IMR-90 (cell line): ENCODE results near the gene RASL10B. TPM values are rescaled to one million over a fixed set of nuclear protein-coding genes. Genes with fewer than 3 reads are reported as not detected.

Experiments
- ATAC-seq: fragments of 200-7000 bp; cut with Tn5 transposase; 2 replicates; pipeline ENCODE4 v1.9.1; 2020; ENCODE audit warnings: low read depth, mild to moderate bottlenecking, moderate library complexity
- BruUV-seq: library from RNA; stranded (reverse); fragments of 400-500 nt; replicated peaks from 2 replicates; lab custom pipeline; 2021; lab: Mats Ljungman, UMichigan
- CTCF ChIA-PET: fragments of 300-600 bp; formaldehyde crosslinking; extraction: SDS; loops from one replicate; lab custom pipeline; 2021; ENCODE audit warnings: antibody characterized with exemption; lab: Yijun Ruan, JAX
- POLR2A ChIA-PET: fragments of 300-600 bp; sonication (Branson Sonifier 250); formaldehyde crosslinking; loops from one replicate; lab custom pipeline; 2022; ENCODE audit warnings: antibody characterized with exemption; ENCODE audit not compliant: unreplicated experiment; lab: Charles Lee
- DNase-seq: peaks from one replicate; pipeline ENCODE4 v3.0.0; 2013
- H2AFZ ChIP-seq: replicated peaks from 2 replicates; pipeline ENCODE3; 2013; ENCODE audit warnings: low read length, mild to moderate bottlenecking; ENCODE audit not compliant: poor library complexity
- H2AK5ac ChIP-seq: 2 replicates; pipeline ENCODE4 v1.6.1; 2013; ENCODE audit warnings: low read depth, low read length, inconsistent platforms
- H2AK9ac ChIP-seq: replicated peaks from 2 replicates; pipeline ENCODE3; 2013; ENCODE audit warnings: mild to moderate bottlenecking, low read depth, low read length, moderate library complexity; ENCODE audit not compliant: poor library complexity
- H2BK120ac ChIP-seq: 2 replicates; pipeline ENCODE4 v1.6.1; 2013; ENCODE audit warnings: low read depth, low read length, inconsistent platforms
- H2BK15ac ChIP-seq: 3 replicates; pipeline ENCODE4 v1.6.1; 2013; ENCODE audit warnings: low read depth, low read length, inconsistent platforms
- H2BK20ac ChIP-seq: 2 replicates; pipeline ENCODE4 v1.6.1; 2013; ENCODE audit warnings: low read depth, mild to moderate bottlenecking, inconsistent platforms, low read length, moderate library complexity
- H2BK5ac ChIP-seq: 2 replicates; pipeline ENCODE4 v1.6.1; 2013; ENCODE audit warnings: mild to moderate bottlenecking, low read depth, low read length, inconsistent platforms; ENCODE audit not compliant: poor library complexity, severe bottlenecking
- H3K14ac ChIP-seq: replicated peaks from 2 replicates; pipeline ENCODE4 v1.6.1; 2013; ENCODE audit warnings: low read depth, low read length, inconsistent platforms
- H3K18ac ChIP-seq: 2 replicates; pipeline ENCODE4 v1.6.1; 2013; ENCODE audit warnings: low read depth, low read length, control low read depth
- H3K23ac ChIP-seq: 2 replicates; pipeline ENCODE4 v1.6.1; 2013; ENCODE audit warnings: low read depth, low read length, inconsistent platforms
- H3K27ac ChIP-seq: 2 replicates; pipeline ENCODE4 v1.5.1; 2013; ENCODE audit warnings: mild to moderate bottlenecking, control low read depth, low read length; ENCODE audit not compliant: insufficient read depth
- H3K27me3 ChIP-seq: 2 replicates; pipeline ENCODE4 v1.6.1; 2013; ENCODE audit warnings: low read length; ENCODE audit not compliant: control insufficient read depth, insufficient read depth
- H3K36me3 ChIP-seq: 2 replicates; pipeline ENCODE4 v1.6.1; 2013; ENCODE audit warnings: low read length, mixed read lengths; ENCODE audit not compliant: control insufficient read depth, insufficient read depth
- H3K4ac ChIP-seq: 2 replicates; pipeline ENCODE4 v1.6.1; 2013; ENCODE audit warnings: low read depth, low read length, inconsistent platforms
- H3K4me1 ChIP-seq: 2 replicates; pipeline ENCODE4 v1.6.1; 2013; ENCODE audit warnings: low read length, mixed read lengths; ENCODE audit not compliant: control insufficient read depth, insufficient read depth
- H3K4me2 ChIP-seq: 2 replicates; pipeline ENCODE4 v1.6.1; 2013; ENCODE audit warnings: low read depth, mild to moderate bottlenecking, control low read depth, low read length, moderate library complexity
- H3K4me3 ChIP-seq: 2 replicates; pipeline ENCODE4 v1.5.1; 2013; ENCODE audit warnings: low read depth, mild to moderate bottlenecking, control low read depth, low read length, moderate library complexity; ENCODE audit not compliant: insufficient read depth
- H3K56ac ChIP-seq: 2 replicates; pipeline ENCODE4 v1.6.1; 2013; ENCODE audit warnings: low read length, inconsistent platforms; ENCODE audit not compliant: insufficient read depth; ENCODE audit errors: extremely low read depth
- H3K79me1 ChIP-seq, 2 experiments: 2 replicates each; pipeline ENCODE4 v1.6.1; 2013; ENCODE audit warnings: low read length in 2 of 2, inconsistent platforms in 1 of 2, low read depth in 1 of 2
- H3K9ac ChIP-seq: 2 replicates; pipeline ENCODE4 v1.6.1; 2013; ENCODE audit warnings: low read depth, low read length, control low read depth
- H3K9me1 ChIP-seq: 2 replicates; pipeline ENCODE4 v1.6.1; 2013; ENCODE audit warnings: low read length, inconsistent platforms; ENCODE audit not compliant: insufficient read depth
- H3K9me3 ChIP-seq: 2 replicates; pipeline ENCODE4 v1.6.1; 2013; ENCODE audit warnings: low read length; ENCODE audit not compliant: control insufficient read depth, insufficient read depth
- H4K20me1 ChIP-seq: 2 replicates; pipeline ENCODE4 v1.6.1; 2013; ENCODE audit warnings: low read length, inconsistent platforms; ENCODE audit not compliant: insufficient read depth
- H4K5ac ChIP-seq: 2 replicates; pipeline ENCODE4 v1.6.1; 2013; ENCODE audit warnings: mild to moderate bottlenecking, low read depth, low read length, control low read depth
- H4K8ac ChIP-seq, 2 experiments: 2 replicates each; pipeline ENCODE4 v1.6.1; 2013; ENCODE audit warnings: low read depth in 2 of 2, low read length in 2 of 2, control low read depth in 1 of 2, inconsistent platforms in 1 of 2
- H4K91ac ChIP-seq: 2 replicates; pipeline ENCODE4 v1.6.1; 2013; ENCODE audit warnings: low read depth, low read length, inconsistent platforms; ENCODE audit not compliant: insufficient read depth
- CEBPB ChIP-seq: IDR thresholded peaks from 2 replicates; pipeline ENCODE4 v1.6.1; 2012; ENCODE audit warnings: low read depth, low read length, improper control_type of control experiment
- MAZ ChIP-seq: IDR thresholded peaks from 2 replicates; pipeline ENCODE4 v1.6.1; 2012; ENCODE audit warnings: low read depth, mild to moderate bottlenecking, low read length, improper control_type of control experiment, moderate library complexity, borderline replicate concordance
- RCOR1 ChIP-seq: IDR thresholded peaks from 2 replicates; pipeline ENCODE4 v1.6.1; 2012; ENCODE audit warnings: mild to moderate bottlenecking, low read length, improper control_type of control experiment; ENCODE audit not compliant: insufficient replicate concordance
- SMC3 ChIP-seq: fragments of 150-350 bp; IDR thresholded peaks from 2 replicates; pipeline ENCODE4 v1.6.1; 2016; ENCODE audit warnings: low read depth, mild to moderate bottlenecking, antibody characterized with exemption, low read length, moderate library complexity
- WGBS, 2 experiments: methylation state at CpG; one replicate each; pipeline versions ENCODE4 v1.1.5 to v1.1.7; 2013; ENCODE audit warnings: missing lambda C conversion rate in 2 of 2; ENCODE audit not compliant: insufficient read length in 1 of 2; ENCODE audit errors: extremely low coverage in 2 of 2; 5-methylcytosine and 5-hydroxymethylcytosine counted together
- dilution Hi-C: fragments of 300-500 bp; cut with HindIII; formaldehyde crosslinking; loops from one replicate; pipeline ENCODE4 v1.14.3; 2018; ENCODE audit warnings: low sequenced_read_pairs; ENCODE audit not compliant: unreplicated experiment
- in situ Hi-C: fragments of 300-500 bp; cut with MboI; formaldehyde crosslinking; loops from 3 replicates; pipeline ENCODE4 v1.14.3; 2019; ENCODE audit warnings: low sequenced_read_pairs, inconsistent platforms, mixed read lengths
- intact Hi-C: fragments of 100-400 bp; cut with micrococcal nuclease; formaldehyde crosslinking; loops from 2 replicates; pipeline ENCODE4 v1.10.0; 2022
- polyA plus RNA-seq, 3 experiments: library from polyadenylated mRNA; depleted of rRNA; stranded (reverse); fragments of >200 nt; gene quantifications; 2 replicates each; pipeline ENCODE4 v1.2.3, GENCODE V29; 2012; ENCODE audit warnings: low replicate concordance in 1 of 3
- total RNA-seq: library from RNA; depleted of rRNA; stranded (reverse); fragments of >200 nt; gene quantifications from 2 replicates; pipeline ENCODE4 v1.2.3, GENCODE V29; 2012

The RASL10B gene
- total and polyA plus RNA-seq, 2 of the 4 experiments (the other 2 are of a cell fraction), result 4.1 to 4.7 TPM

GRCh38 chr17:35725802-35726126, 5.7 kb upstream of the RASL10B start (continued):
- no peak for TF ChIP-seq RCOR1

GRCh38 chr17:35726127-35726952, 5.1 kb upstream of the RASL10B start:
- Histone ChIP-seq H2AK5ac (peak overlapping the region; percentile 83), H3K36me3 (peaks cover 17% of the 10 kb centered on the region), H3K9me3 (no peaks in the 10 kb centered on the region), H3K56ac (no peak overlapping the region), H3K4me1 (peaks cover 18% of the 10 kb centered on the region), H2AFZ (peak overlapping the region; percentile 28), H3K14ac (peak overlapping the region; percentile 81), H3K9me1 (peaks cover 18% of the 10 kb centered on the region), H3K9ac (peak overlapping the region; percentile 56), H3K23ac (peak overlapping the region; percentile 64; the same call in 1 of the 2 replicates), H3K18ac (peak overlapping the region; percentile 49; the same call in 1 of the 2 replicates), H2AK9ac (peak overlapping the region; percentile 25), H2BK20ac (0 out of 2 replicates have a peak overlapping the region, but pooled peaks have one; percentile 47), H3K27ac (peak overlapping the region; percentile 91; the same call in 1 of the 2 replicates), H2BK5ac (peak overlapping the region; percentile 73), H2BK120ac (peak overlapping the region; percentile 30; the same call in 1 of the 2 replicates), H2BK15ac (peak overlapping the region; percentile 26; the same call in 1 of the 3 replicates), H3K4me2 (peak overlapping the region; percentile 50), H3K27me3 (no peaks in the 10 kb centered on the region), H4K8ac (peak overlapping the region in 1 of 2 experiments; percentile 57; a peak in 1 of 4 replicates), H4K5ac (peak overlapping the region; percentile 58; the same call in 1 of the 2 replicates), H3K4me3 (no peak overlapping the region), H3K79me1 (peaks cover 0 to 24% of the 10 kb centered on the region in 2 experiments; a peak in 2 of 4 replicates), H4K20me1 (peaks cover 13% of the 10 kb centered on the region; the same call in 1 of the 2 replicates), H4K91ac (peak overlapping the region; percentile 30; the same call in 1 of the 2 replicates), H3K4ac (peak overlapping the region; percentile 80)
- intact Hi-C loops (no loop called here), in situ Hi-C loops (loop anchor here (25.0 kb wide), 1 partner anchor 364 kb away; the partner anchor contains the start of gene SLFN11), dilution Hi-C loops (no loop called here)
- TF ChIP-seq CEBPB (peak; percentile 55), SMC3 (no peak), MAZ (0 out of 2 replicates have a peak, but pooled peaks have one; percentile 15)
- DNase-seq, result peak; percentile 88
- no TSS peak for BruUV-seq
- POLR2A ChIA-PET, result interaction anchor here (0.6 to 0.7 kb wide), 2 partner anchors 583 to 643 kb away, joined by 3 to 6 read pairs; no protein-coding TSS in a partner anchor
- 0% methylated on average over 1 of the region's 6 CpGs; no CpG with 5 or more reads in 1 of the 2 experiments for WGBS, 2 experiments
- CTCF ChIA-PET, result interaction anchor here (0.7 kb wide), 1 partner anchor 21 kb away, joined by 3 read pairs; no protein-coding TSS in a partner anchor
- peak; percentile 71 for ATAC-seq
